Measurements from ENCODE around the gene RNF213.
"Not testable (repeated sequence)": the region's sequence is repeated elsewhere in the genome, so short reads cannot be mapped to it uniquely, and the experiment has no call there.

The RNF213 gene

GRCh38 chr17:80296221-80296620, 35.6 kb downstream of the RNF213 start:
- DNase-seq: no peak

- DNase-seq: no peak
Measured at GRCh38 chr17:80297996-80298560, 37.4 kb downstream of the RNF213 start.

- DNase-seq: not testable (repeated sequence)
Measured at GRCh38 chr17:80299350-80300100, 38.9 kb downstream of the RNF213 start.

DNA sequence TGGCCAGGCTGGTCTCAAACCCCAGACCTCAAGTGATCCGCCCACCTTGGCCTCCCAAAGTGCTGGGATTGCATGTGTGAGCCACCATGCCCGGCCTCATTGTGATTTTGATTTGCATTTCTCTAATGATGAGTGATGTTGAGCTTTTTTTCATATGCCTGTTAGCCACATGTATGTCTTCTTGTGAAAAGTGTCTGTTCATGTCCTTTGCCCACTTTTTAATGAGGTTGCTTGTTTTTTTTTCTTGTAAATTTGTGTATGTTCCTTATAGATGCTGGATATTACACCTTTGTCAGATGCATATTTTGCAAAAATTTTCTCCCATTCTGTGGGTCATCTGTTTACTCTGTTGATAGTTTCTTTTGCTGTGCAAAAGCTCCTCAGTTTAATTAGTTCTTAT, 40.1 kb downstream of the RNF213 start:
- not testable (repeated sequence) for DNase-seq

- no peak for DNase-seq
Measured at GRCh38 chr17:80303824-80304223, 43.2 kb downstream of the RNF213 start.

DNA sequence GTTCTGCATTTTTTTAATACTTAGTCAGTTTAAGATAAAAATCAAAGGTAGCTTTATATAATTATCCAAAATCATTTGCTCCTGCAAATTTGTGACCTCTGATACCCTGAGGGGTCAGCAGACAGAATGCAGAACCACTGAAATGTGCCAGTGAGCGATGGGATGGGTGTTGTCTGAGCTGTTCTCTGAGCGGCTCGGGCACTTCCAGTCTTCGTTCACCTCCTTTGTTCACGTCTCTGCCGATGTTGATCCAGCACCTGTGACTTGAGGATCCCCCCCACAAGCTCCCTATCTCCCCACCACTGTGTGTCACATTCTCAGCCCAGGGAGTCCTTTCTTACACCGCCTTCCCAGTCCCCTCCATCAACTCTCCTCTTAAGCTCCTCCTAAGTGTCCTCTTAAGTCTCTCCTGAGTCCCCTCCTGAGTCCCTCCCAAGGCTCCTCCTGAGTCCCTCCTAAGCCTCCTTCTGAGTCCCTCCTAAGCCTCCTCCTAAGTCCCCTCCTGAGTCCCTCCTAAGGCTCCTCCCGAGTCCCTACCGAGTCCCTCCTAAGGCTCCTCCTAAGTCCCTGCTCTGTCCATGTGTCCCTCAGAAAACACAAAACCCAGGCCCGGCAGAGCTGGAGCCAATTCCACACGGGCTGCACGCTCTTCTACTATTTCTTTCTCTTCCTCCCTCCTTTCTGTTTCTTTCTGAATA, 47.5 kb downstream of the RNF213 start:
- no peak for DNase-seq

- no peak for DNase-seq
Measured at GRCh38 chr17:80308692-80309517, 48.3 kb downstream of the RNF213 start.

DNA sequence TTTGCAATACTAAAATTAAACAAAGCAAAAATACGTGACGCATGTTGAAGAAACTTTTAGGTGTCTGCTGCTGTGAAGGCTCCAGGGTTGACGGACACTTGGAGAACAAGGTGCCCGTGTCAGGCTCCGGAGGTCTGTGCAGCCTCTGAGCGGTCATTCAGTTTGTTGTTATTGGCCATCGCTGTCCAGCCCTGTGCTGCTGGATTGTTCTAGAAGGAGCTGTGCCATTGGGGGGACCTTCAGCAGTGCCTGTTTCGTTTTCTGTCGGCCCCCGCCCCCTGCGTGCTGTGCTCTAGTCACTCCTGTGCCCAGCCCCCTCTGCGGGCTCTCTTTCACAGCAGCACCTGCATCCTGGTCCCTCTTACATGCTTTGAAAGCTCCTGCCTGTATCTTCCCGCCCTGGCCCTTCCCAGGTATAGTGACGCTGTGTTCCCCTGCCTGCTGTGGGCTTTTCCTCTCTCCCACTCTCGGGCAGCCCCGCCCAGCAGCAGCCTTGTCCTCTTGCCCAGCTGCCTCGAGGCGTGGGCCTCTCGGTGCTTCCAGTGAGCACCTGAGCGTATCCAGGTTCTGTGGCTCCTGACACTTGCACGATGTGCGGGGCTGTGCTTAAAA, 50.7 kb downstream of the RNF213 start:
- no peak for DNase-seq

- no peak for DNase-seq
Measured at GRCh38 chr17:80312621-80313135, 52.0 kb downstream of the RNF213 start.

GRCh38 chr17:80313160-80313829, 52.6 kb downstream of the RNF213 start:
- DNase-seq: no peak

GRCh38 chr17:80313946-80314345, 53.3 kb downstream of the RNF213 start:
- DNase-seq: not testable (repeated sequence)

GRCh38 chr17:80315517-80316182, 55.0 kb downstream of the RNF213 start:
- DNase-seq: no peak

GRCh38 chr17:80316431-80316830, 55.8 kb downstream of the RNF213 start:
- no peak for DNase-seq

- no peak for DNase-seq
Measured at GRCh38 chr17:80316927-80317705, 56.5 kb downstream of the RNF213 start.

GRCh38 chr17:80317706-80317980, 57.0 kb downstream of the RNF213 start:
- DNase-seq: no peak

GRCh38 chr17:80318166-80318565, 57.5 kb downstream of the RNF213 start:
- DNase-seq: no peak

DNA sequence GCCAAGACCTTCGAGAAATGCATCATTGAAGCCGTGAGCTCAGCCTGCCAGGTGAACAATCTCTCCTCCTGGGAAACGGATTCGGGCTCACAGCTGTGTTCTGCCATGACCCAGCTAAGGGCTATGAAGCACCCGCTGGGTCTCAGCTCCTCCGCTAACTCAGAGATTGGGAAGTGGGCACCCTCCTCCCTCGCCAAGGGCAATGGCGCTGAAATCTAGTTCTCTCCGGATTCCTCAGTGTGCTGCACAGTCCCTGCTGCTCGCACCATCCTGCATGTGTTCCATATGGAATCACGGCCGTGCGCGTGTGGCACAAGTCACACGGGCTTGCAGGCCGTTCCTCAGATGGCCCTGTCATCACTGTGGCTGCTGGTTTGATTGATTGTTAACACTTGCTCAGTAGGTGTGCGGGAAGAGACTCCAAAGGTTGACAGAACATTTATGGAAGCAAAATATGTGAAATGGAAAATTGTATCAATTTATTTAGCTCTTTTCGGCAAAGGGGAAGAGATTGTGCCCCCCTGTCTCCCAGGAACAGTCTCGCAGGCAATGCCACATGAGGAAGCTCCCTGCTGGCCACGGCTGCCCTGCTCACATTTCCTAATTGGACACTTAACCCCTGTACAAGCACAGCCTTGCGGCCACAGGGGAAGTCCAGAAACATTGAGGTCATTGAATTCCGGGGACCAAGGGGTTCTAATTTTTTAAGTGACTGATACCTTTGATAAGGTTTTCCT, 58.8 kb downstream of the RNF213 start:
- DNase-seq: no peak

- no peak for DNase-seq
Measured at GRCh38 chr17:80319999-80320344, 59.3 kb downstream of the RNF213 start.

- no peak for DNase-seq
Measured at GRCh38 chr17:80320496-80320895, 59.8 kb downstream of the RNF213 start.

DNA sequence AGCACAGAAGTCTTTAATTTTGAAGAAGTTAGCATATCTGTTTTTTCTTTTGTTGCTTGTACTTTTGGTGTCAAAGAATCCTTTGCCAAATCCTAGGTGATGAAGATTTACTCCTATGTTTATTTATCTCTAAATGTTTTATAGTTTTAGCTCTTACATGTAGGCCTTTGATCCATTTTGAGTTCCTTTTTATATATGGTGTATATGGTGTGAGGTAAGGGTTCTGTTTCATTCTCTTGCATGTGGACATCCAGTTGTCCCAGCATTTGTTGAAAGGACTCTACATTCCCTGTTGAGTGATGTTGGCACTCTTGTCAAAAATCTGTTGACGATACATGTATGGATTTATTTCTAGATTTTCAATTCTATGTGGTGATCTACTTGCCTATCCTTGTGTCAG, 62.2 kb downstream of the RNF213 start:
- DNase-seq: no peak

All from cerebellar nuclear complex (tissue), 1 donor.